GM13977 (cell line): ENCODE measurements around the gene SPHK1.

ENCODE experiments used
- DNase-seq: peaks from one replicate; pipeline ENCODE4 v3.0.0; 2012; ENCODE audit warnings: low spot score
- in situ Hi-C: fragments of 300-500 bp; cut with MboI; formaldehyde crosslinking; loops from one replicate; pipeline ENCODE4 v1.12.0; 2022; ENCODE audit warnings: low sequenced_read_pairs, low pct_unique_long_range_greater_than_20kb, mixed read lengths, inconsistent platforms; ENCODE audit not compliant: unreplicated experiment
- TF ChIP-seq, protein P1 (sequence below): IDR thresholded peaks from 2 replicates; pipeline ENCODE4 v1.5.1; 2012; ENCODE audit warnings: mild to moderate bottlenecking, control low read depth; ENCODE audit not compliant: insufficient read depth; ENCODE audit errors: extremely low read depth, missing control alignments

The SPHK1 gene

DNA sequence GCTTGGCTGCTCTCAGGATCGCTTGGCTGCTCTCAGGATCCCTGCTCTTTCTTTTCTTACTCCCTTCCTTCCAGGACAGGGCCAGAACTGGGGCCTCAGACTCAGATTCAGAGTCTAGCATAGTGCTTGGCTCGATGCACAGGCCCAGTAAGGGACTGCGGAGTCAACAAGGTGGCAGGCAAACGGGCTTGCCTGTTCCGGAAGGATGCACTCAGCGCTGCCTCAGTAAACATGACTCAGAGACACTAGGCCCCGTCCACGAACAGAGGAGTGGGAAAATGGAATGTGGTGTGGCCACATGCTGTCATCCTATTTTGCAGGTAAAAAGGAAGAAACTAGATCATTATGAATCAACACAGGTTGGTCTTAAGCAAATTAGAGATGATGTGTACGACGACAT, 9.8 kb downstream of the SPHK1 start:
- TF ChIP-seq, protein P1, sequence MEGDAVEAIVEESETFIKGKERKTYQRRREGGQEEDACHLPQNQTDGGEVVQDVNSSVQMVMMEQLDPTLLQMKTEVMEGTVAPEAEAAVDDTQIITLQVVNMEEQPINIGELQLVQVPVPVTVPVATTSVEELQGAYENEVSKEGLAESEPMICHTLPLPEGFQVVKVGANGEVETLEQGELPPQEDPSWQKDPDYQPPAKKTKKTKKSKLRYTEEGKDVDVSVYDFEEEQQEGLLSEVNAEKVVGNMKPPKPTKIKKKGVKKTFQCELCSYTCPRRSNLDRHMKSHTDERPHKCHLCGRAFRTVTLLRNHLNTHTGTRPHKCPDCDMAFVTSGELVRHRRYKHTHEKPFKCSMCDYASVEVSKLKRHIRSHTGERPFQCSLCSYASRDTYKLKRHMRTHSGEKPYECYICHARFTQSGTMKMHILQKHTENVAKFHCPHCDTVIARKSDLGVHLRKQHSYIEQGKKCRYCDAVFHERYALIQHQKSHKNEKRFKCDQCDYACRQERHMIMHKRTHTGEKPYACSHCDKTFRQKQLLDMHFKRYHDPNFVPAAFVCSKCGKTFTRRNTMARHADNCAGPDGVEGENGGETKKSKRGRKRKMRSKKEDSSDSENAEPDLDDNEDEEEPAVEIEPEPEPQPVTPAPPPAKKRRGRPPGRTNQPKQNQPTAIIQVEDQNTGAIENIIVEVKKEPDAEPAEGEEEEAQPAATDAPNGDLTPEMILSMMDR: no peak
- in situ Hi-C loops: no loop called here

DNA sequence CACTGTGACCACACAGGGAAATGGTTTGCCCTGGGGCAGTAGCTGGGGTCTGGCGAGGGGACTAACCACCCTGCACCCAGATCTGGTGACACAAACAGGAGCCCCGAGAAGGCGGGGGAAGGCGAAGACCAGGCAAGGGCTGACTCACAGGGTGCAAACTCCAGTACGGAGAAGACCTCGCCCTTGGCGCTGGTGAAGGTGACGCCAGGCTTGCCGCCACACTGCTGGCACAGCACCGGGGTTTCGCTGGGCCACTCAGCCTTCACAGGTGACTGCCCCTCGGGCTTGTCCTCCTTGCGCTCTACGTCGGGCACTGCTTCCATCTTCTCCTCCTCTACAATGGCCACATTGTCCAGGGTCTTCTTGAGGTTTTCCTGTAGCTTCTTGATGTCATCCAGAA, 11.6 kb downstream of the SPHK1 start:
- in situ Hi-C loops: no loop called here
- no peak for DNase-seq
- TF ChIP-seq, protein P1: no peak

More for the DNA sequence above, 9.8 kb downstream of the SPHK1 start:
- no peak for DNase-seq

DNA sequence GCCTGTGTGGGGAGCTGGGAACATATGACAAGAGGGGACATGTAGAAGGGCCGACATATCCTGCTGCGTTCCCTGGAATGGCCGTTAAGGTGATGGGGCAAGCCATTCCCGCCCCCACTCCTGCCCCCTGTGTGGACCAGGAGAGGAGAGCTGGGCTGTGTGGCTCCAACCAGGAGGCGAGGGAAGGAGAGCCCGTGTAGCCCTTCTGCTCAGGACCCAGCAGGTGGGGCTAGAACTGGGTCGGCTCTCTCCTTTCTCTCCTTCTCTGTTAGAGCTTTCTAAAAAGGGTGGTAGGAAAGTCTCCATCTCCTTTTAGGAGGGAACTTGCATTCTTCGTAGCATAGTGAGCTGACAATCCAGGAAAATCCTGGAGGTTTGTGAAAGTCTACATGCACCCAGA, 12.8 kb downstream of the SPHK1 start:
- DNase-seq: no peak
- TF ChIP-seq, protein P1: no peak
- in situ Hi-C loops: no loop called here

DNA sequence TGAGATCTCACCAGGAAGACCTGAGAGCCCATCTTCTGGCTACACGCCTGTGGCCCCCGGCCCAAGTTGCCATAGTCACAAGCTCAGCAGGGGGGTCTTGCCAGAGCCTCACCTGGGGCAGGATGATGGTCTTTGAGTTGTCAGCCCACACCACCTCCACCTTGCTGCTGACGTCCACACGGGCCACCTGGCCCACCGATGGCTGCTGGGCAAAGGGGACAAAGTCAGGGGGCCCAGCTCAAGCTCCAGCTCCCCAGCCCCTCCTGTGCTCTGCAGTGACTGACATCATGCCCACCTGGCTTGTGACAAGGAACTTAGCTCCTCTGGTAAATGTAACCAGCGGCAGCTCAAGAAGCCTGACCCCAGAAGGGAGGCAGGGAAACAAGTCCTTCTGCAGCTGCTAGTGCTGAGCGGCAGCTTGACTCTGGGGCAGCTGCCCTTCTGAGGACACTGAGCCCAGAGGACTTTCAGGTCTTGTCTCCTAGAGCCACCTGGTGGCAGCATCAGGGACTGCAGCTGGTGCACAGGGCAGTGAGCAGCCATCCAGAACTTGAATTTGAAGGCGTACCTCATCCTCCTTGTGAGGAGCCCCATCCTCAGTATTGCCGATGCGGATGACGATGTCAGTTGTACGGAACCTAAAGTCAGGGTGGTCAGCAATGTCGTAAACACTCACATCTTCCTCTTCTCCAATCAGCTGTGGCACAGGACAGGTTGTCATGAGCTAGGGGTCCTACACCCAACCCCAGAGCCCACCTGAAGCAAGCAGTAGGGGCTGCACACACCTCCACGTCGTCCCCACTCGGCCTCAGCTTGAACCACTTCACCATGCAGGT, 13.5 kb downstream of the SPHK1 start:
- DNase-seq: peak; percentile 91
- TF ChIP-seq, protein P1: peak; percentile 98
- in situ Hi-C loops: no loop called here

DNA sequence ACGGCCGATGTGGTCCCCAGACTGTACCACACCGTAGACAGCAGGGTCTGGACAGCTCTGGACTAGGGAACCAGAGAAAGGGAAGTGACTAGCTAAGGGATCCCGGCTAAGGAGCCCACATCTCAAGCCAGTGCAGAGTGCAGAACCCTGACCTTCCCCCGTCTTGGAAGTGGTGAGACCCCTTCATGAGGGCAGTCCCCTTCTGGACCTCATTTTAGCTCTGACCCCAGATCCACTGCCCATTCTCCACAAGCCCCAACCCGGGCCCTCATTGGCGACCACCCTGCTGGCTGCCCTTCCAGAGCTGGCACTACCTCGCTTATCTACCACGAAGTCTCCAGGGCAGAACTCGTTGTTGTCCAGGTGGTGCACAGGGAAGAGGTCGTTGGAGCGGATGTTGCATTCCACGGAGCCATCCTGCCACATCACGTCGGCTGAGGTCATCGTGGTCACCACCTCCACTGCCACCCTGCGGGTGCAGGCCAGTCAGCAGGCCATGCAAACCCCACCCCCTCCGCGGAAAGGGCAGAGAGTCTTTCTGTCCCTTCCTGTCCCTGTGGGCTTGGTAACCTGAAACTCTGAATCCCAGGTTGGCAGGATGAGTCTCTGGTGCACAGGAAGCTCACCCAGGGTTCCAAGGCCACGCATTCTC, 14.2 kb downstream of the SPHK1 start:
- DNase-seq: no peak
- in situ Hi-C loops: no loop called here

DNA sequence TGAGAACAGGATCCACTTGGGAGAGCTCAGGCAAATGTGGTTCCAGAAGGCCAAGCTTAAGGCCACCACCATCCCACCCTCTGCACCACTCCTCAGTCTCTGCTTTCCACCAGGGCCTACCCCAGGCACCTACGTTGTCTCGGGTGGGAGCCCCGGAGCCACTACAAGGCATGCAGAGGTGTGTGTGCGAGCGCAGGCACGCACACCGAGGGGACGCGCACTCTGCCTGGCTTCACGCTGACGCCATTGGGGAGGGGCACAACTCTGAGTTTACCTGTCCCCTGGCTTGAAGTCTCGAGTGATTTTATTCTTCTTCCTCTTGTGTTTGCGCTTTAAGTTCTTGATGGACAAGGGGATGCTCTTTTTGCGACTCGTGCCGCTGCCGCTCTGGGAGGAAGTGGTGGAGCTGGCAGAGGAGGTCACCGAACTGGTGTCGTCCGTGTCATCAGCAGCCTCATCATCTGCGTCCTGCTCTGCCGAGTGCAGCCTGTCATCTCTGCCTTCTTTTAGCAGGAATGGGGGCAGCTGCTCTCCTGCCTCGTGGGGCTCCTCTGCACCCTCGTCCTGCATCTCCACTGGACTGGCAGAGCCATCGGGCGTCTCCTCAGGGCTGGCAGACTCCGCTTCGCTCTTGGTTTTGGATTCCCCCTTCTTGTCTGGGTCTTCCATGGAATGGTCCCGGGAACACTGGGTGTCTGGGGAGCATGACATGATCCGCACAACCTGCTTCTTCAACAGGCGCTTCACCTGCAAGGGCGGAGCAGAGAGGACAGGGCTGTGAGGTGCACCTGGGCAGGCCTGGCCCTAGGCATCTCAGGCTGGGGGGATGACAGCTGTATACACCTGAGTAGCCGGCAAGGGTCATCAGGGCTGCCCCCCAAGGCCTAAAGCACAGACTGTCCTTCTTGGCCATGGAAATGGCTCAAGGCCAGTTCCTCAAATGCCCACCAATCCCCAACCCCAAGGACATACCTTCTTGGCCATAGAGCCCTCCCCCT, 15.1 kb downstream of the SPHK1 start:
- DNase-seq: no peak
- TF ChIP-seq, protein P1: no peak
- in situ Hi-C loops: loop anchor here (10.0 kb wide), 1 partner anchor 95 kb away; the partner anchor contains the start of gene QRICH2

More for the DNA sequence above, 14.2 kb downstream of the SPHK1 start:
- TF ChIP-seq, protein P1: no peak
